Heart right ventricle (tissue), 16 donors: ENCODE results near the gene ORAI3. TPM values are rescaled to one million over a fixed set of nuclear protein-coding genes. Genes with fewer than 3 reads are reported as not detected.

ENCODE experiments used
- ATAC-seq, 8 donors: fragments of 200-7000 bp; cut with Tn5 transposase; one replicate each; pipeline ENCODE4 v1.9.1; 2020; ENCODE audit warnings: mild to moderate bottlenecking in 8 of 8, moderate library complexity in 8 of 8, moderate number of reproducible peaks in 1 of 8
- DNase-seq, 2 donors: peaks; one replicate each; pipeline ENCODE4 v3.0.0-alpha.2; 2020
- H3K27ac ChIP-seq, 10 donors: fragments of 200-600 bp; sonication (generic) in 2 of 10; one replicate each; pipeline versions ENCODE4 v1.5.0 to v1.8.0; 2020 to 2022; ENCODE audit warnings: mild to moderate bottlenecking in 3 of 10
- H3K27me3 ChIP-seq, 7 donors: fragments of 200-600 bp; one replicate each; pipeline ENCODE4 v1.8.0; 2021 to 2022; ENCODE audit warnings: mild to moderate bottlenecking in 2 of 7
- H3K36me3 ChIP-seq, 9 donors: fragments of 200-600 bp; sonication (generic) in 1 of 9; one replicate each; pipeline versions ENCODE4 v1.5.0 to v1.8.0; 2020 to 2022; ENCODE audit warnings: mild to moderate bottlenecking in 2 of 9
- H3K4me1 ChIP-seq, 9 donors: fragments of 200-600 bp; sonication (generic) in 1 of 9; one replicate each; pipeline versions ENCODE4 v1.5.0 to v1.8.0; 2020 to 2022; ENCODE audit warnings: mild to moderate bottlenecking in 4 of 9
- H3K4me3 ChIP-seq, 10 donors: fragments of 200-600 bp; sonication (generic) in 2 of 10; one replicate each; pipeline versions ENCODE4 v1.5.0 to v1.8.0; 2020 to 2022; ENCODE audit warnings: mild to moderate bottlenecking in 7 of 10, moderate library complexity in 2 of 10
- H3K9me3 ChIP-seq, 11 donors: fragments of 200-600 bp in 10 of 11; sonication (generic) in 2 of 11; one replicate each; pipeline versions ENCODE4 v1.5.0 to v1.8.0; 2013 to 2022; ENCODE audit warnings: mild to moderate bottlenecking in 2 of 11, control low read depth in 1 of 11, moderate library complexity in 1 of 11
- WGBS, 2 donors: extraction: QIAGEN DNeasy Blood & Tissue Kit; methylation state at CpG; one replicate each; pipeline ENCODE4 v1.1.7; 2013; ENCODE audit warnings: inconsistent platforms in 1 of 2; 5-methylcytosine and 5-hydroxymethylcytosine counted together
- intact Hi-C, 10 donors: fragments of 100-400 bp; cut with DNase I; formaldehyde crosslinking; loops; one replicate each; pipeline versions ENCODE4 v1.11.1 to v1.14.2; 2022
- polyA plus RNA-seq, 2 donors: library from polyadenylated mRNA; stranded (reverse); fragments of 200-250 nt; gene quantifications; one replicate each; pipeline ENCODE4 v1.2.3, GENCODE V29; 2013
- total RNA-seq, 10 donors: library from RNA; stranded (reverse); fragmentation: NEBNext Ultra II Directional in 3 of 10; extraction: Animal tissue kit (Norgen Biotek cat#: 25700) in 3 of 10; gene quantifications; one replicate each; pipeline versions ENCODE4 v1.2.1 to v1.2.4, GENCODE V29; 2021 to 2023
- TF ChIP-seq, protein P1 (sequence below), 9 donors: fragments of 200-600 bp; sonication (generic) in 2 of 9; IDR thresholded peaks; one replicate each; pipeline versions ENCODE4 v1.5.0 to v1.8.0; 2021 to 2022; ENCODE audit warnings: antibody characterized with exemption in 9 of 9, mild to moderate bottlenecking in 5 of 9, moderate library complexity in 1 of 9
- donor health status: Arrhythmogenic right ventricular cardiomyopathy.
- donor health status: ischemic (EF 13 %, LVEDD 7.1; RV severe dilation, severe dysfunction).
- donor health status: healthy with polysubstance abuse.
- donor health status: DM: no; HTN: yes; CAD: no.
- donor health status: DM: no; HTN: no; CAD: no.
- donor health status: ischemic (EF 25% LVEDD 6.9; RV normal size, moderate dysfunction).
- donor health status: ischemic (EF 25% LVEDD 5.7; RV mildly dilated, moderate dysfunction).
- donor health status: healthy.
- donor health status: DM: yes; HTN: yes; CAD: no.
- donor health status: Ischemic cardiomyopathy.
- donor health status: ischemic (EF 35%, LVEDD 5.7; RV mildly dilated, moderate dysfunction).
- donor health status: nonischemic (EF 11% LVEDD 7.7; RV severe dilation, severe dysfunction).
- donor health status: DM: yes; HTN: yes; CAD: no.
- donor health status: PGD.
- donor health status: ischemic (EF 29% LVEDD 5.4; RV normal size, mild dysfunction).
- donor health status: nonischemic (EF 23%, LVEDD 6.1; RV moderate dilation, normal function).

ORAI3 gene
- total and polyA plus RNA-seq, 12 donors: 7.8 to 19.8 (median 11.4) TPM

DNA sequence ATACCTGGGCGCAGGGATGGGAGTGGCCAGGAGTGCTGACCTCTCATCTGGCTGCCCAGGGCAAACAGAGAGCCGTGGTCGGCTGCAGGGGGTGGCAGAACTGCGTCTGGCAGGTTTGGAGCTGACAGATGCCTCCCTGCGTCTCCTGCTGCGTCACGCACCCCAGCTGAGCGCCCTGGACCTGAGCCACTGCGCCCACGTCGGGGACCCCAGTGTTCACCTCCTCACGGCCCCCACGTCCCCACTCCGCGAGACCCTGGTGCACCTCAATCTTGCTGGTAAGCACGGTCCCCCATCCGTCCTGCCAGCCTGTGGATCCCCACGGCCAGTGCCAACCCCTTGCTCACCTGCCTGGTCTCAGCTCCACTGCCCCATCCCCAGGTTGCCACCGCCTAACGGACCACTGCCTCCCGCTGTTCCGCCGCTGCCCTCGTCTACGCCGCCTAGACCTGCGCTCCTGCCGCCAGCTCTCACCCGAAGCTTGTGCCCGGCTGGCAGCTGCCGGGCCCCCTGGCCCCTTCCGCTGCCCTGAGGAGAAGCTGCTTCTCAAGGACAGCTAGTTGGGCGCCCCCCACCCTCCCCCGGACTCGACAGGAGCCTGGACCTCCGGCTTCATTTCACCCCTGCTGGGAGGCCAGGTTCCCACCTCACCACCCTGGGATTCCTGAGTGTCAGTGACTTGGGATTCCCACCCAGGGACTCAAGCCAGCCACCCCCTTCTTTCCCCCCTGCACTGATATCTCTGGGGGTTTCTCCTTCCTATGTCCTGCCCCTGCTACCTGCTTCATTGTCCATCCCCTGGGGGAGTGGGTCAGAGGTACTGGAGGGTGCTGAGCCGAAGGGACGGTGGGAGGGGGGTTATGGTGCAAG lies 2.0 kb upstream of the ORAI3 start:
- no peaks in the 10 kb centered on the region for H3K27me3 ChIP-seq
- no peak overlapping the region for H3K4me3 ChIP-seq
- peaks cover 0 to 36% (median 0%) of the 10 kb centered on the region in 9 donors for H3K36me3 ChIP-seq
- 91 to 94% methylated on average over 38 of the region's 38 CpGs for WGBS, 2 donors
- H3K4me1 ChIP-seq: peaks cover 11 to 39% (median 29%) of the 10 kb centered on the region in 9 donors
- intact Hi-C loops: no loop called here
- ATAC-seq (no peak), DNase-seq (no peak)
- H3K9me3 ChIP-seq: no peaks in the 10 kb centered on the region
- H3K27ac ChIP-seq: no peak overlapping the region
- TF ChIP-seq, protein P1, sequence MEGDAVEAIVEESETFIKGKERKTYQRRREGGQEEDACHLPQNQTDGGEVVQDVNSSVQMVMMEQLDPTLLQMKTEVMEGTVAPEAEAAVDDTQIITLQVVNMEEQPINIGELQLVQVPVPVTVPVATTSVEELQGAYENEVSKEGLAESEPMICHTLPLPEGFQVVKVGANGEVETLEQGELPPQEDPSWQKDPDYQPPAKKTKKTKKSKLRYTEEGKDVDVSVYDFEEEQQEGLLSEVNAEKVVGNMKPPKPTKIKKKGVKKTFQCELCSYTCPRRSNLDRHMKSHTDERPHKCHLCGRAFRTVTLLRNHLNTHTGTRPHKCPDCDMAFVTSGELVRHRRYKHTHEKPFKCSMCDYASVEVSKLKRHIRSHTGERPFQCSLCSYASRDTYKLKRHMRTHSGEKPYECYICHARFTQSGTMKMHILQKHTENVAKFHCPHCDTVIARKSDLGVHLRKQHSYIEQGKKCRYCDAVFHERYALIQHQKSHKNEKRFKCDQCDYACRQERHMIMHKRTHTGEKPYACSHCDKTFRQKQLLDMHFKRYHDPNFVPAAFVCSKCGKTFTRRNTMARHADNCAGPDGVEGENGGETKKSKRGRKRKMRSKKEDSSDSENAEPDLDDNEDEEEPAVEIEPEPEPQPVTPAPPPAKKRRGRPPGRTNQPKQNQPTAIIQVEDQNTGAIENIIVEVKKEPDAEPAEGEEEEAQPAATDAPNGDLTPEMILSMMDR (IDR thresholded peaks at IDR 0.05): no peak

DNA sequence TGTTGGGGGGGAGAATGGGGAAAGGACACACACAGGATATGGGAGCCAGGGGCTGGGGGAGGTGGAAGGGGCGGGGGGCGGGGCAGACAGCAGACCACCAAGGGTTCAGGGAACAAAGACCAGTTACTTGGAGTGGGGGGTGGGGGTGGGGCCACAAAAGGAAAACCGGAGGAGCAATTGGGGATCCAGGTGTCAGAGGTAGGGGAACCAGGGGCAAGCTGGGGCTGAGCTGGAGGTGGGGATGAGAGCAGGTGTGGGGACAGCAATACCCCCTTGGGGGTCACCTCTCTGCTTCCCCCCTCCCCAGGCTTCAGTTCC lies 1.4 kb upstream of the ORAI3 start:
- ATAC-seq (no peak), DNase-seq (no peak)
- H3K27me3 ChIP-seq: no peaks in the 10 kb centered on the region
- peak overlapping the region in 6 of 10 donors; percentile 94 to 97 (median 96) for H3K27ac ChIP-seq
- H3K9me3 ChIP-seq: no peaks in the 10 kb centered on the region
- TF ChIP-seq, protein P1 (IDR thresholded peaks at IDR 0.05): no peak
- intact Hi-C loops: no loop called here
- H3K4me3 ChIP-seq: no peak overlapping the region
- H3K36me3 ChIP-seq: peaks cover 0 to 32% (median 0%) of the 10 kb centered on the region in 9 donors
- H3K4me1 ChIP-seq: peaks cover 6 to 38% (median 28%) of the 10 kb centered on the region in 9 donors
- WGBS, 2 donors: 75 to 76% methylated on average over 3 of the region's 3 CpGs

DNA sequence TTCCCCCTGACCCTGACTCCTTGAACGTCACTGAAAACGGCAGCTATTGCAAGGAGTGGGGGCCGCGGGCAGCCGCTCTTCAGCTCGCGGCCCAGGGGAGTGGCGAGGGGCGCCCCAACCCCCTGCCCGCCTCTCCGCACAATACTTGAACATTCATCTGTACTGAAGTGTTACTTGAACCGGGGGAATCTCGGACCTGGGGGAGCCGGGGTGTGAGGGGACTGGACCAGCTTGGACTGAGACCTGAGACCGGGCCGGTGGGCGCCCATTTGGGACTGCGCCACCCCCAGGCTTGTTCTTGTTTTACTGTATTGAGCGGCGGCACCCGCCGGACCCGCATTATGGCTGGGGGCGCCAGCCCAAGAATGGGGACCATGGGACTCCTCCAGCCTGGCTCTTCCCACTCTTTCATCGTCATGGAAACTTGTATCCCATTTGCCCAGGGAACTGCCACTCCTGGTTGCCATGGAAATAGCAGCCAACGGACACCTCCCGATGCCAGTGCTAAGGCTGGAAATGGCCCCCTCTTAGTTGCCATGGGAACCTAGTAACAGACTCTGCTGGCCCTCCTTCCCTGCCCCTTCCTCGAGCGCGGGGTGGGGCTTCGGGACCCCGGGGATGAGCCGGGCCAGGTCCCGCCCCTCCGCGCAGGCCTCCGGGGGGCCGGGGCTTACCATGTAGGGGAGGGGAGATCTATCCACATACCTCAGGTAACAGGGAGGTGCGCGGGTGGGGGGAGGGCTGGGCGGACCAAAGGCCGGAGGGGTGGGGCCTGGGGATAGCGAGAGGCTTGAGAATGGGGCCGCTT lies 805 bp upstream of the ORAI3 start:
- Histone ChIP-seq H3K27ac (peak overlapping the region; percentile 86 to 98 (median 95)), H3K36me3 (peaks cover 0 to 31% (median 0%) of the 10 kb centered on the region in 9 donors), H3K4me1 (peaks cover 6 to 41% (median 28%) of the 10 kb centered on the region in 9 donors), H3K27me3 (no peaks in the 10 kb centered on the region), H3K4me3 (peak overlapping the region; percentile 65 to 100 (median 99)), H3K9me3 (no peaks in the 10 kb centered on the region)
- ATAC-seq (peak; percentile 44 to 69 (median 50)), DNase-seq (peak; percentile 75 to 92)
- intact Hi-C loops: no loop called here
- 34% methylated on average over 44 of the region's 44 CpGs for WGBS, 2 donors
- TF ChIP-seq, protein P1 (IDR thresholded peaks at IDR 0.05): peak in 1 of 9 donors; percentile 13
